ENCODE data around the gene KCNH1.

KCNH1 gene

GRCh38 chr1:210747890-210748289 lies 386.1 kb downstream of the KCNH1 start:
- no peak for DNase-seq

- DNase-seq: no peak
Measured at GRCh38 chr1:210747112-210747511, 386.8 kb downstream of the KCNH1 start.

GRCh38 chr1:210746024-210746731 lies 387.8 kb downstream of the KCNH1 start:
- DNase-seq: no peak

- DNase-seq: no peak
Measured at GRCh38 chr1:210743038-210743437, 390.9 kb downstream of the KCNH1 start.

- DNase-seq: no peak
Measured at GRCh38 chr1:210741564-210741963, 392.4 kb downstream of the KCNH1 start.

- no peak for DNase-seq
Measured at GRCh38 chr1:210739627-210740026, 394.3 kb downstream of the KCNH1 start.

GRCh38 chr1:210738256-210738655 lies 395.7 kb downstream of the KCNH1 start:
- DNase-seq: no peak

GRCh38 chr1:210736713-210737112 lies 397.2 kb downstream of the KCNH1 start:
- no peak for DNase-seq

- DNase-seq: no peak
Measured at GRCh38 chr1:210731597-210731996, 402.4 kb downstream of the KCNH1 start.

GRCh38 chr1:210731193-210731592 lies 402.8 kb downstream of the KCNH1 start:
- no peak for DNase-seq

- no peak for DNase-seq
Measured at GRCh38 chr1:210730023-210730422, 403.9 kb downstream of the KCNH1 start.

- no peak for DNase-seq
Measured at GRCh38 chr1:210728437-210729149, 405.4 kb downstream of the KCNH1 start.

- DNase-seq: no peak
Measured at GRCh38 chr1:210727709-210728108, 406.2 kb downstream of the KCNH1 start.

- DNase-seq: no peak
Measured at GRCh38 chr1:210726621-210727020, 407.3 kb downstream of the KCNH1 start.

GRCh38 chr1:210724768-210725167 lies 409.2 kb downstream of the KCNH1 start:
- DNase-seq: no peak

GRCh38 chr1:210723646-210724045 lies 410.3 kb downstream of the KCNH1 start:
- DNase-seq: no peak

GRCh38 chr1:210722410-210723081 lies 411.4 kb downstream of the KCNH1 start:
- no peak for DNase-seq

GRCh38 chr1:210715072-210715471 lies 418.9 kb downstream of the KCNH1 start:
- no peak for DNase-seq

- DNase-seq: no peak
Measured at GRCh38 chr1:210711825-210712612, 421.9 kb downstream of the KCNH1 start.

- DNase-seq: no peak
Measured at GRCh38 chr1:210709701-210710100, 424.2 kb downstream of the KCNH1 start.

- no peak for DNase-seq
Measured at GRCh38 chr1:210707300-210708240, 426.4 kb downstream of the KCNH1 start.

GRCh38 chr1:210706246-210706645 lies 427.7 kb downstream of the KCNH1 start:
- no peak for DNase-seq
